HS-5 (cell line): Measurements from ENCODE around the gene FLNC.

Source experiments
- DNase-seq: peaks from one replicate; pipeline ENCODE4 v3.0.0-alpha.2; 2012; ENCODE audit warnings: low read depth

Gene FLNC

GRCh38 chr7:128865303-128865702 is 35.1 kb downstream of the FLNC start:
- no peak for DNase-seq

GRCh38 chr7:128865996-128866877 is 36.0 kb downstream of the FLNC start:
- no peak for DNase-seq

- DNase-seq: no peak
Observed at GRCh38 chr7:128867241-128867640, 37.0 kb downstream of the FLNC start.

GRCh38 chr7:128867842-128868623 is 37.8 kb downstream of the FLNC start:
- DNase-seq: no peak

- no peak for DNase-seq
Observed at GRCh38 chr7:128868624-128869137, 38.5 kb downstream of the FLNC start.

GRCh38 chr7:128869138-128869943 is 39.1 kb downstream of the FLNC start:
- DNase-seq: no peak

- DNase-seq: no peak
Observed at GRCh38 chr7:128869944-128870285, 39.7 kb downstream of the FLNC start.

GRCh38 chr7:128871050-128871449 is 40.8 kb downstream of the FLNC start:
- no peak for DNase-seq

- DNase-seq: no peak
Observed at GRCh38 chr7:128872394-128872824, 42.2 kb downstream of the FLNC start.

- no peak for DNase-seq
Observed at GRCh38 chr7:128873234-128873633, 43.0 kb downstream of the FLNC start.

- DNase-seq: no peak
Observed at GRCh38 chr7:128874140-128875031, 44.2 kb downstream of the FLNC start.

- no peak for DNase-seq
Observed at GRCh38 chr7:128875523-128875948, 45.3 kb downstream of the FLNC start.

GRCh38 chr7:128876127-128876526 is 45.9 kb downstream of the FLNC start:
- DNase-seq: no peak

- no peak for DNase-seq
Observed at GRCh38 chr7:128876586-128876977, 46.4 kb downstream of the FLNC start.

- DNase-seq: no peak
Observed at GRCh38 chr7:128876978-128877755, 47.0 kb downstream of the FLNC start.

- no peak for DNase-seq
Observed at GRCh38 chr7:128877756-128878120, 47.5 kb downstream of the FLNC start.

GRCh38 chr7:128878226-128879105 is 48.3 kb downstream of the FLNC start:
- no peak for DNase-seq

GRCh38 chr7:128879461-128879938 is 49.3 kb downstream of the FLNC start:
- DNase-seq: no peak
